Left ventricle myocardium superior (tissue), 1 donor: ENCODE measurements around the gene LUC7L. TPM values are rescaled to one million over a fixed set of nuclear protein-coding genes. Genes with fewer than 3 reads are reported as not detected.
"Not testable (repeated sequence)": the region's sequence is repeated elsewhere in the genome, so short reads cannot be mapped to it uniquely, and the experiment has no call there.

Experiments
- ATAC-seq: fragments of 200-7000 bp; cut with Tn5 transposase; one replicate; pipeline ENCODE4 v1.9.1; 2020; ENCODE audit warnings: mild to moderate bottlenecking, moderate library complexity
- DNase-seq: peaks from one replicate; pipeline ENCODE4 v3.0.0-alpha.2; 2020
- intact Hi-C: fragments of 100-400 bp; cut with micrococcal nuclease; formaldehyde crosslinking; loops from one replicate; pipeline ENCODE4 v1.11.0; 2022
- total RNA-seq: library from RNA; stranded (reverse); fragmentation: NEBNext Ultra II Directional; extraction: Animal tissue kit (Norgen Biotek cat#: 25700); gene quantifications from one replicate; pipeline ENCODE4 v1.2.1, GENCODE V29; 2021
- donor health status: DM: no; HTN: yes; CAD: no; lungs with severe emphysema.

LUC7L gene
- total RNA-seq, 1 donor from 2014 or later, result 25.4 TPM

DNA sequence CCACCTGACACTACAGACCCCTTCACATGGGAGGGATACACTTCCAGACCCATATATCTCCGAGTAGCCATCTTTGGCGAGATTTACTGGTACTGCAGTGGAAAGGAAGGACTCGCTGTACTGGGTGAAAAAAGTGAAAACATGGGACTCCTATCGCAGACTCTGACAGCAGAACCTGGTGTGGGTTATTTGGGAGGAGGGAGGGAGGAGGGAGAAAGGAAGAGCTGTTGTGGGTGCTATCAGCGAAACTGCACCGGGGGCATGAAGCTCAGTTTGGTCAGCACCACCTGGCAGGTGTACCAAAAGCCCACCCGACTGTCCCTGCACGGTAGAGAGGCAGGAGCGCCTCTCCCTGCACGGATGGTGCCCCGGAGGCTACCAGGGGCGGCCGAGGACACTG lies 44.0 kb downstream of the LUC7L start:
- DNase-seq (no peak), ATAC-seq (no peak)
- intact Hi-C loops, result no loop called here

DNA sequence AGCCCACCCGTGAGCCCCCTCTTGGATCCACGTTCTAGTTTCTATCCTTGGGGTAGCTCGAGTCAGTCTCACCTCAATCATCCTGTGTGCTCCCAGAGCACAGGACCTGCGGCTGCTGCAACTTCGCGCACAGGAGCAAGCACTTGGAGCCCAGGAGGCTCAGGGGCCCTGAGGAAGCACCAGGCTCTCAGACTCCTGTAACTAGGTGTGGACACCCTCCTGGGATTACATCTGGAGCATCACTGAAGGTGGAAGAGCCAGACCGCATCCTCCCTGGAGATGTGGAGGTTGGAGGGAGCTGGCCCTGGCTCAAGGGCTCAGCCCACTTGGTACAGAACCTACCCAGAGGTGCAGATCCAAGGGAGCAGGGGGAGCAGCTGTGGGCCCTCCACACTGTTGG lies 46.2 kb downstream of the LUC7L start:
- DNase-seq (no peak), ATAC-seq (no peak)
- intact Hi-C loops, result loop anchor here (5.0 kb wide), 1 partner anchor 76 kb away; no protein-coding TSS in a partner anchor

DNA sequence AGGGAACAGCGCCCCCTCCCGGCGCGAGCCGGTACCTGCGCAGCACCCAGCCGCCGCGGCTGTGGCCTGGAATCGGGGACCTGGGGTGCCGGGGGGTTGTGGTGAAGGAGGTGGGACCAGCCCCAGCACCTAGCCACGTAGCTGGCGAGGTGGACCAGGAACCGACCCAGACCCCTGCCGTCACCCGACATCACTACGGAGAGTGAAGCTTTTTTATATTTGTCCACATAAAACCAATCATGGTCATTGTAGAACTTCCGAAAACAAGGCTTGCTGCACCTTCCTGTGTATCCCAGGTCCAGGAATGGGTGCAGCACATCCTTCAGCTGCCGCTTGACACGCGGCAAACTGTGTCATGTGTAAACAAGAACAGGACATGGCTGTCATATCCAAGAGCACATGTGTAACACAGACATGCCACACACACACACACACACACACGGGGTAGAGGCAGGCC lies 47.7 kb downstream of the LUC7L start:
- no peak for DNase-seq
- intact Hi-C loops, result loop anchor here (5.0 kb wide), 1 partner anchor 74 kb away; no protein-coding TSS in a partner anchor
- ATAC-seq, result no peak

DNA sequence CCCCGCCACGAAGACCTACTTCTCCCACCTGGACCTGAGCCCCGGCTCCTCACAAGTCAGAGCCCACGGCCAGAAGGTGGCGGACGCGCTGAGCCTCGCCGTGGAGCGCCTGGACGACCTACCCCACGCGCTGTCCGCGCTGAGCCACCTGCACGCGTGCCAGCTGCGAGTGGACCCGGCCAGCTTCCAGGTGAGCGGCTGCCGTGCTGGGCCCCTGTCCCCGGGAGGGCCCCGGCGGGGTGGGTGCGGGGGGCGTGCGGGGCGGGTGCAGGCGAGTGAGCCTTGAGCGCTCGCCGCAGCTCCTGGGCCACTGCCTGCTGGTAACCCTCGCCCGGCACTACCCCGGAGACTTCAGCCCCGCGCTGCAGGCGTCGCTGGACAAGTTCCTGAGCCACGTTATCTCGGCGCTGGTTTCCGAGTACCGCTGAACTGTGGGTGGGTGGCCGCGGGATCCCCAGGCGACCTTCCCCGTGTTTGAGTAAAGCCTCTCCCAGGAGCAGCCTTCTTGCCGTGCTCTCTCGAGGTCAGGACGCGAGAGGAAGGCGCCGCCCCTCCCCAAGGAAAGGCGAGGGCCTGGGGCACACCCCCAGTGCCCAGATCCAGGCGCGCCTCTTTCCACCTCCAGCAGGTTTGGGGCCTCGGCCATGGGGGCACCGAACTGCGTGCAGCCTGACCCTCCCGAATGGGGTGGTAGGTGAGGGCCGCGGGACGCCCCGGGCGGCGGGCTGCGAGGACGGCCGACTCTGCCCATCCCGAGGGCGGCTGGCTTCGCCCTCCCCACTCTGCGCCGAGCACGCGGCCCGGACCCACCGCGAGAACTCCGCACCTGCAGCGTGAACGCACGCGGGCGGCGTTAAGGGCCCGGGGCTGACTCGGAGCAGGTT lies 48.3 kb downstream of the LUC7L start:
- intact Hi-C loops, result loop anchor here (5.0 kb wide), 1 partner anchor 74 kb away; no protein-coding TSS in a partner anchor
- peak; percentile 81 for ATAC-seq
- peak; percentile 85 for DNase-seq

DNA sequence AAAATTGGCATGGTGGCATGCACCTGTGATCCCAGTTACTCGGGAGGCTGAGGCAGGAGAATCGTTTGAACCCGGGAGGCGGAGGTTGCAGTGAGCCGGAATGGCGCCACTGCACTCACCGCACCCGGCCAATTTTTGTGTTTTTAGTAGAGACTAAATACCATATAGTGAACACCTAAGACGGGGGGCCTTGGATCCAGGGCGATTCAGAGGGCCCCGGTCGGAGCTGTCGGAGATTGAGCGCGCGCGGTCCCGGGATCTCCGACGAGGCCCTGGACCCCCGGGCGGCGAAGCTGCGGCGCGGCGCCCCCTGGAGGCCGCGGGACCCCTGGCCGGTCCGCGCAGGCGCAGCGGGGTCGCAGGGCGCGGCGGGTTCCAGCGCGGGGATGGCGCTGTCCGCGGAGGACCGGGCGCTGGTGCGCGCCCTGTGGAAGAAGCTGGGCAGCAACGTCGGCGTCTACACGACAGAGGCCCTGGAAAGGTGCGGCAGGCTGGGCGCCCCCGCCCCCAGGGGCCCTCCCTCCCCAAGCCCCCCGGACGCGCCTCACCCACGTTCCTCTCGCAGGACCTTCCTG lies 49.1 kb downstream of the LUC7L start, which contains the start of gene HBQ1:
HBQ1 (plus strand) TSS at position 359 of the 575 bp plus-strand sequence; CDS start at position 387, 28 bp downstream.
- intact Hi-C loops, result loop anchor here (5.0 kb wide), 1 partner anchor 73 kb away; no protein-coding TSS in a partner anchor
- ATAC-seq, result peak; percentile 44
- DNase-seq, result peak; percentile 48

DNA sequence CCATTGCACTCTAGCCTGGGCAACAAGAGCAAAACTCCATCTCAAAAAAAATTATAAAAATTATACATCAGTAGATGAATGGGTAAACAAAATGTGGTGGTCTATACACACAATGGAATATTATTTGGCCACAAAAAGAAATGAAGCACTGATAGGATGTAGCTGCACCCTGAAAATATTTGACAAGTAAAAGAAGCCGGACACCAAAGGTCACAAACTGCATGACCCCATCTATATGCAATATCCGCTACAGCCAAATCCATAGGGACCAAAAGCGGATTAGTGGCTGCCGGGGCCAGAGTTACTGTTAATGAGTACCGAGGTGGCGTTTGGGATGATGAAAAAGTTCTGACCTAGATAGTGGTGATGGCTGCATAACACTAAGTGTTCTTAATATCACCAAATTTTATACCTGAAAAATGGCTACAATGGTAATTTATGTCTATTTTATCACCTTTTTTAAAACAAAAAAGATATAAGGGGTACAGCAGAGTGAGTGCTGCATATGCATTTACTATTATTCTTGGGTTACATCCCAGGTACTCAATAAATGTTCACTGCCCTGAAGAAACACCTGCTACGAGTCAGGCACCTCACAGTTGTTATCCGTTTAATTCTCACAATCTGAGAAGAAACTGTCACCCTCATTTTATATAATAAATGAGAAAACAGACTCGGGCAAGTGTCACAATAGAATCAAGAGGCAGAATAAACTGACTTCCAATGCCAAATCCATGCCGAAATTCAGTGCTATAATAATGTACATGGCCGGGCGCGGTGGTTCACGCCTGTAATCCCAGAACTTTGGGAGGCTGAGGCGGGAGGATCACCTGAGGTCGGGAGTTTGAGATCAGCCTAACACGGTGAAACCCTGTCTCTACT lies 49.8 kb downstream of the LUC7L start:
- intact Hi-C loops, result loop anchor here (5.0 kb wide), 1 partner anchor 72 kb away; no protein-coding TSS in a partner anchor
- no peak for ATAC-seq
- DNase-seq, result no peak

DNA sequence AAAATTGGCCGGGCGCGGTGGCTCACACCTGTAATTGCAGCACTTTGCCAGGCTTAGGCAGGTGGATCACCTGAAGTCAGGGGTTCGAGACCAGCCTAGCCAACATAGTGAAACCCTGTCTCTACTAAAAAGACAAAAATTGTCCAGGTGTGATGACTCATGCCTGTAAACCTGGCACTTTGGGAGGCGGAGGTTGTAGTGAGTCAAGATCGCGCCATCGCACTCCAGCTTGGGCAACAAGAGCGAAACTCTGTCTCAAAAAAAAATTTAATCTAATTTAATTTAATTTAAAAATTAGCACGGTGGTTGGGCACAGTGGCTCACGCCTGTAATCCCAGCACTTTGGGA lies 50.6 kb downstream of the LUC7L start:
- ATAC-seq, result no peak
- intact Hi-C loops, result no loop called here

DNA sequence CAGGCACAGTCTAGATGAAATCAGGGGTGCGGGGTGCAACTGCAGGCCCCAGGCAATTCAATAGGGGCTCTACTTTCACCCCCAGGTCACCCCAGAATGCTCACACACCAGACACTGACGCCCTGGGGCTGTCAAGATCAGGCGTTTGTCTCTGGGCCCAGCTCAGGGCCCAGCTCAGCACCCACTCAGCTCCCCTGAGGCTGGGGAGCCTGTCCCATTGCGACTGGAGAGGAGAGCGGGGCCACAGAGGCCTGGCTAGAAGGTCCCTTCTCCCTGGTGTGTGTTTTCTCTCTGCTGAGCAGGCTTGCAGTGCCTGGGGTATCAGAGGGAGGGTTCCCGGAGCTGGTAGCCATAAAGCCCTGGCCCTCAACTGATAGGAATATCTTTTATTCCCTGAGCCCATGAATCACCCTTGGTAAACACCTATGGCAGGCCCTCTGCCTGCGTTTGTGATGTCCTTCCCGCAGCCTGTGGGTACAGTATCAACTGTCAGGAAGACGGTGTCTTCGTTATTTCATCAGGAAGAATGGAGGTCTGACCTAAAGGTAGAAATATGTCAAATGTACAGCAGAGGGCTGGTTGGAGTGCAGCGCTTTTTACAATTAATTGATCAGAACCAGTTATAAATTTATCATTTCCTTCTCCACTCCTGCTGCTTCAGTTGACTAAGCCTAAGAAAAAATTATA lies 51.1 kb downstream of the LUC7L start:
- DNase-seq, result no peak
- no peak for ATAC-seq
- intact Hi-C loops, result no loop called here

More for the DNA sequence above, 50.6 kb downstream of the LUC7L start:
- no peak for DNase-seq

DNA sequence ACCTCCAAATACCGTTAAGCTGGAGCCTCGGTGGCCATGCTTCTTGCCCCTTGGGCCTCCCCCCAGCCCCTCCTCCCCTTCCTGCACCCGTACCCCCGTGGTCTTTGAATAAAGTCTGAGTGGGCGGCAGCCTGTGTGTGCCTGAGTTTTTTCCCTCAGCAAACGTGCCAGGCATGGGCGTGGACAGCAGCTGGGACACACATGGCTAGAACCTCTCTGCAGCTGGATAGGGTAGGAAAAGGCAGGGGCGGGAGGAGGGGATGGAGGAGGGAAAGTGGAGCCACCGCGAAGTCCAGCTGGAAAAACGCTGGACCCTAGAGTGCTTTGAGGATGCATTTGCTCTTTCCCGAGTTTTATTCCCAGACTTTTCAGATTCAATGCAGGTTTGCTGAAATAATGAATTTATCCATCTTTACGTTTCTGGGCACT lies 51.8 kb downstream of the LUC7L start:
- peak; percentile 48 for DNase-seq
- intact Hi-C loops, result no loop called here
- ATAC-seq, result no peak

DNA sequence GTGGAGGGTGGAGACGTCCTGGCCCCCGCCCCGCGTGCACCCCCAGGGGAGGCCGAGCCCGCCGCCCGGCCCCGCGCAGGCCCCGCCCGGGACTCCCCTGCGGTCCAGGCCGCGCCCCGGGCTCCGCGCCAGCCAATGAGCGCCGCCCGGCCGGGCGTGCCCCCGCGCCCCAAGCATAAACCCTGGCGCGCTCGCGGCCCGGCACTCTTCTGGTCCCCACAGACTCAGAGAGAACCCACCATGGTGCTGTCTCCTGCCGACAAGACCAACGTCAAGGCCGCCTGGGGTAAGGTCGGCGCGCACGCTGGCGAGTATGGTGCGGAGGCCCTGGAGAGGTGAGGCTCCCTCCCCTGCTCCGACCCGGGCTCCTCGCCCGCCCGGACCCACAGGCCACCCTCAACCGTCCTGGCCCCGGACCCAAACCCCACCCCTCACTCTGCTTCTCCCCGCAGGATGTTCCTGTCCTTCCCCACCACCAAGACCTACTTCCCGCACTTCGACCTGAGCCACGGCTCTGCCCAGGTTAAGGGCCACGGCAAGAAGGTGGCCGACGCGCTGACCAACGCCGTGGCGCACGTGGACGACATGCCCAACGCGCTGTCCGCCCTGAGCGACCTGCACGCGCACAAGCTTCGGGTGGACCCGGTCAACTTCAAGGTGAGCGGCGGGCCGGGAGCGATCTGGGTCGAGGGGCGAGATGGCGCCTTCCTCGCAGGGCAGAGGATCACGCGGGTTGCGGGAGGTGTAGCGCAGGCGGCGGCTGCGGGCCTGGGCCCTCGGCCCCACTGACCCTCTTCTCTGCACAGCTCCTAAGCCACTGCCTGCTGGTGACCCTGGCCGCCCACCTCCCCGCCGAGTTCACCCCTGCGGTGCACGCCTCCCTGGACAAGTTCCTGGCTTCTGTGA lies 52.5 kb downstream of the LUC7L start, which contains the start of gene HBA1:
HBA1 (plus strand) TSS at position 204 of the 906 bp plus-strand sequence; CDS start at position 241, 37 bp downstream.
- ATAC-seq, result peak; percentile 11
- intact Hi-C loops, DNase-seq: not testable (repeated sequence)

DNA sequence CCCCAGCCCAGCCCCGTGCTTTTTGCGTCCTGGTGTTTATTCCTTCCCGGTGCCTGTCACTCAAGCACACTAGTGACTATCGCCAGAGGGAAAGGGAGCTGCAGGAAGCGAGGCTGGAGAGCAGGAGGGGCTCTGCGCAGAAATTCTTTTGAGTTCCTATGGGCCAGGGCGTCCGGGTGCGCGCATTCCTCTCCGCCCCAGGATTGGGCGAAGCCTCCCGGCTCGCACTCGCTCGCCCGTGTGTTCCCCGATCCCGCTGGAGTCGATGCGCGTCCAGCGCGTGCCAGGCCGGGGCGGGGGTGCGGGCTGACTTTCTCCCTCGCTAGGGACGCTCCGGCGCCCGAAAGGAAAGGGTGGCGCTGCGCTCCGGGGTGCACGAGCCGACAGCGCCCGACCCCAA lies 53.2 kb downstream of the LUC7L start:
- ATAC-seq, intact Hi-C loops, DNase-seq: not testable (repeated sequence)

DNA sequence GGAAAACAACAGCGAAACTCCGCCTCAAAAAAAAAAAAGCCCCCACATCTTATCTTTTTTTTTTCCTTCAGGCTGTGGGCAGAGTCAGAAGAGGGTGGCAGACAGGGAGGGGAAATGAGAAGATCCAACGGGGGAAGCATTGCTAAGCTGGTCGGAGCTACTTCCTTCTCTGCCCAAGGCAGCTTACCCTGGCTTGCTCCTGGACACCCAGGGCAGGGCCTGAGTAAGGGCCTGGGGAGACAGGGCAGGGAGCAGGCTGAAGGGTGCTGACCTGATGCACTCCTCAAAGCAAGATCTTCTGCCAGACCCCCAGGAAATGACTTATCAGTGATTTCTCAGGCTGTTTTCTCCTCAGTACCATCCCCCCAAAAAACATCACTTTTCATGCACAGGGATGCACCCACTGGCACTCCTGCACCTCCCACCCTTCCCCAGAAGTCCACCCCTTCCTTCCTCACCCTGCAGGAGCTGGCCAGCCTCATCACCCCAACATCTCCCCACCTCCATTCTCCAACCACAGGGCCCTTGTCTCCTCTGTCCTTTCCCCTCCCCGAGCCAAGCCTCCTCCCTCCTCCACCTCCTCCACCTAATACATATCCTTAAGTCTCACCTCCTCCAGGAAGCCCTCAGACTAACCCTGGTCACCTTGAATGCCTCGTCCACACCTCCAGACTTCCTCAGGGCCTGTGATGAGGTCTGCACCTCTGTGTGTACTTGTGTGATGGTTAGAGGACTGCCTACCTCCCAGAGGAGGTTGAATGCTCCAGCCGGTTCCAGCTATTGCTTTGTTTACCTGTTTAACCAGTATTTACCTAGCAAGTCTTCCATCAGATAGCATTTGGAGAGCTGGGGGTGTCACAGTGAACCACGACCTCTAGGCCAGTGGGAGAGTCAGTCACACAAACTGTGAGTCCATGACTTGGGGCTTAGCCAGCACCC lies 54.0 kb downstream of the LUC7L start:
- no peak for DNase-seq
- intact Hi-C loops, result no loop called here
- no peak for ATAC-seq

DNA sequence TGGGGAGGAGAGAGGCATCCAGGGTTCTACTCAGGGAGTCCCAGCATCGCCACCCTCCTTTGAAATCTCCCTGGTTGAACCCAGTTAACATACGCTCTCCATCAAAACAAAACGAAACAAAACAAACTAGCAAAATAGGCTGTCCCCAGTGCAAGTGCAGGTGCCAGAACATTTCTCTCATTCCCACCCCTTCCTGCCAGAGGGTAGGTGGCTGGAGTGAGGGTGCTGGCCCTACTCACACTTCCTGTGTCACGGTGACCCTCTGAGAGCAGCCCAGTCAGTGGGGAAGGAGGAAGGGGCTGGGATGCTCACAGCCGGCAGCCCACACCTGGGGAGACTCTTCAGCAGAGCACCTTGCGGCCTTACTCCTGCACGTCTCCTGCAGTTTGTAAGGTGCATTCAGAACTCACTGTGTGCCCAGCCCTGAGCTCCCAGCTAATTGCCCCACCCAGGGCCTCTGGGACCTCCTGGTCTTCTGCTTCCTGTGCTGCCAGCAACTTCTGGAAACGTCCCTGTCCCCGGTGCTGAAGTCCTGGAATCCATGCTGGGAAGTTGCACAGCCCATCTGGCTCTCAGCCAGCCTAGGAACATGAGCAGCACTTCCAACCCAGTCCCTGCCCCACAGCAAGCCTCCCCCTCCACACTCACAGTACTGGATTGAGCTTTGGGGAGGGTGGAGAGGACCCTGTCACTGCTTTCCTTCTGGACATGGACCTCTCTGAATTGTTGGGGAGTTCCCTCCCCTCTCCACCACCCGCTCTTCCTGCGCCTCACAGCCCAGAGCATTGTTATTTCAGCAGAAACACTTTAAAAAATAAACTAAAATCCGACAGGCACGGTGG lies 55.1 kb downstream of the LUC7L start:
- DNase-seq, intact Hi-C loops: not testable (repeated sequence)
- peak; percentile 26 for ATAC-seq

DNA sequence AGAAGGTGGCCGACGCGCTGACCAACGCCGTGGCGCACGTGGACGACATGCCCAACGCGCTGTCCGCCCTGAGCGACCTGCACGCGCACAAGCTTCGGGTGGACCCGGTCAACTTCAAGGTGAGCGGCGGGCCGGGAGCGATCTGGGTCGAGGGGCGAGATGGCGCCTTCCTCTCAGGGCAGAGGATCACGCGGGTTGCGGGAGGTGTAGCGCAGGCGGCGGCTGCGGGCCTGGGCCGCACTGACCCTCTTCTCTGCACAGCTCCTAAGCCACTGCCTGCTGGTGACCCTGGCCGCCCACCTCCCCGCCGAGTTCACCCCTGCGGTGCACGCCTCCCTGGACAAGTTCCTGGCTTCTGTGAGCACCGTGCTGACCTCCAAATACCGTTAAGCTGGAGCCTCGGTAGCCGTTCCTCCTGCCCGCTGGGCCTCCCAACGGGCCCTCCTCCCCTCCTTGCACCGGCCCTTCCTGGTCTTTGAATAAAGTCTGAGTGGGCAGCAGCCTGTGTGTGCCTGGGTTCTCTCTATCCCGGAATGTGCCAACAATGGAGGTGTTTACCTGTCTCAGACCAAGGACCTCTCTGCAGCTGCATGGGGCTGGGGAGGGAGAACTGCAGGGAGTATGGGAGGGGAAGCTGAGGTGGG lies 55.9 kb downstream of the LUC7L start:
- DNase-seq, intact Hi-C loops, ATAC-seq: not testable (repeated sequence)

DNA sequence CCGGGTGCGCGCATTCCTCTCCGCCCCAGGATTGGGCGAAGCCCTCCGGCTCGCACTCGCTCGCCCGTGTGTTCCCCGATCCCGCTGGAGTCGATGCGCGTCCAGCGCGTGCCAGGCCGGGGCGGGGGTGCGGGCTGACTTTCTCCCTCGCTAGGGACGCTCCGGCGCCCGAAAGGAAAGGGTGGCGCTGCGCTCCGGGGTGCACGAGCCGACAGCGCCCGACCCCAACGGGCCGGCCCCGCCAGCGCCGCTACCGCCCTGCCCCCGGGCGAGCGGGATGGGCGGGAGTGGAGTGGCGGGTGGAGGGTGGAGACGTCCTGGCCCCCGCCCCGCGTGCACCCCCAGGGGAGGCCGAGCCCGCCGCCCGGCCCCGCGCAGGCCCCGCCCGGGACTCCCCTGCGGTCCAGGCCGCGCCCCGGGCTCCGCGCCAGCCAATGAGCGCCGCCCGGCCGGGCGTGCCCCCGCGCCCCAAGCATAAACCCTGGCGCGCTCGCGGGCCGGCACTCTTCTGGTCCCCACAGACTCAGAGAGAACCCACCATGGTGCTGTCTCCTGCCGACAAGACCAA lies 56.8 kb downstream of the LUC7L start, which contains the start of gene HBA2:
HBA2 (plus strand) TSS at position 503 of the 568 bp plus-strand sequence; CDS start at position 540, 37 bp downstream.
- intact Hi-C loops, DNase-seq: not testable (repeated sequence)
- peak; percentile 12 for ATAC-seq
